ENCODE results near the gene PC.

PC gene

GRCh38 chr11:66867425-66868040 is 90.7 kb downstream of the PC start:
- H4K8ac ChIP-seq (ENCODE audit: low read length): no peak overlapping the region
- H3K36me3 ChIP-seq (ENCODE audit: control insufficient read depth in 1 of 2, insufficient read depth in 2 of 2, low read depth in 1 of 2, low read length in 2 of 2): peaks cover 18 to 60% of the 10 kb centered on the region in 2 experiments
- H3K79me1 ChIP-seq (replicated peaks; ENCODE audit: low read length, poor library complexity, severe bottlenecking): peaks cover 2% of the 10 kb centered on the region
- H3K4ac ChIP-seq (ENCODE audit: low read depth in 1 of 2, low read length in 2 of 2): no peak overlapping the region
- H3K14ac ChIP-seq (ENCODE audit: low read length in 2 of 2): no peak overlapping the region
- no peak overlapping the region for H3K23ac ChIP-seq (ENCODE audit: low read length in 2 of 2)
- peaks cover 7% of the 10 kb centered on the region for H3K4me1 ChIP-seq (ENCODE audit: control insufficient read depth, insufficient read depth, low read depth, low read length)
- no peak overlapping the region for H3K18ac ChIP-seq (ENCODE audit: low read depth in 1 of 2, low read length in 2 of 2)
- no peaks in the 10 kb centered on the region for H3K9me3 ChIP-seq (ENCODE audit: control insufficient read depth, low read length)
- H3K4me3 ChIP-seq (ENCODE audit: insufficient read depth in 1 of 2, low read depth in 1 of 2, low read length in 2 of 2): no peak overlapping the region
- 91% methylated on average over 14 of the region's 14 CpGs for WGBS
- H3K27me3 ChIP-seq (ENCODE audit: control insufficient read depth in 1 of 2, insufficient read depth in 1 of 2, low read length in 2 of 2): no peaks in the 10 kb centered on the region
- H3K4me2 ChIP-seq (ENCODE audit: low read length, poor library complexity, severe bottlenecking): no peak overlapping the region
- no peak overlapping the region for H2BK5ac ChIP-seq (ENCODE audit: low read depth, low read length, poor library complexity, severe bottlenecking)
- H2BK120ac ChIP-seq (ENCODE audit: low read depth, low read length): no peak overlapping the region
- DNase-seq: no peak
- no peak overlapping the region for H2BK15ac ChIP-seq (ENCODE audit: low read depth, poor library complexity, severe bottlenecking)
- no peak overlapping the region for H3K9ac ChIP-seq (ENCODE audit: low read length)
- no peak overlapping the region for H3K27ac ChIP-seq (ENCODE audit: low read length, poor library complexity, severe bottlenecking)
- H4K91ac ChIP-seq (ENCODE audit: low read length): no peak overlapping the region
- no peak overlapping the region for H2AK5ac ChIP-seq (ENCODE audit: low read length, severe bottlenecking)
- H2AFZ ChIP-seq (ENCODE audit: low read depth, low read length): no peak overlapping the region
- no peak overlapping the region for H2BK12ac ChIP-seq (ENCODE audit: low read length in 2 of 2)

GRCh38 chr11:66866511-66866986 is 91.6 kb downstream of the PC start:
- Histone ChIP-seq H4K8ac (ENCODE audit: low read length) (no peak overlapping the region), H3K9ac (ENCODE audit: low read length) (no peak overlapping the region), H2AK5ac (ENCODE audit: low read length, severe bottlenecking) (no peak overlapping the region), H4K91ac (ENCODE audit: low read length) (no peak overlapping the region), H3K23ac (ENCODE audit: low read length in 2 of 2) (no peak overlapping the region), H3K4me2 (ENCODE audit: low read length, poor library complexity, severe bottlenecking) (no peak overlapping the region), H3K4me3 (ENCODE audit: insufficient read depth in 1 of 2, low read depth in 1 of 2, low read length in 2 of 2) (no peak overlapping the region), H2BK5ac (ENCODE audit: low read depth, low read length, poor library complexity, severe bottlenecking) (no peak overlapping the region), H3K4ac (ENCODE audit: low read depth in 1 of 2, low read length in 2 of 2) (peak overlapping the region in 1 of 2 experiments; percentile 18), H3K18ac (ENCODE audit: low read depth in 1 of 2, low read length in 2 of 2) (no peak overlapping the region), H3K9me3 (ENCODE audit: control insufficient read depth, low read length) (no peaks in the 10 kb centered on the region), H3K36me3 (ENCODE audit: control insufficient read depth in 1 of 2, insufficient read depth in 2 of 2, low read depth in 1 of 2, low read length in 2 of 2) (peaks cover 18 to 68% of the 10 kb centered on the region in 2 experiments), H2BK120ac (ENCODE audit: low read depth, low read length) (no peak overlapping the region), H2AFZ (ENCODE audit: low read depth, low read length) (no peak overlapping the region), H3K27me3 (ENCODE audit: control insufficient read depth in 1 of 2, insufficient read depth in 1 of 2, low read length in 2 of 2) (no peaks in the 10 kb centered on the region), H3K14ac (ENCODE audit: low read length in 2 of 2) (no peak overlapping the region), H3K79me1 (replicated peaks; ENCODE audit: low read length, poor library complexity, severe bottlenecking) (no peaks in the 10 kb centered on the region), H2BK15ac (ENCODE audit: low read depth, poor library complexity, severe bottlenecking) (no peak overlapping the region), H2BK12ac (ENCODE audit: low read length in 2 of 2) (no peak overlapping the region), H3K4me1 (ENCODE audit: control insufficient read depth, insufficient read depth, low read depth, low read length) (peaks cover 7% of the 10 kb centered on the region), H3K27ac (ENCODE audit: low read length, poor library complexity, severe bottlenecking) (no peak overlapping the region)
- DNase-seq: no peak
- WGBS: 89% methylated on average over 7 of the region's 7 CpGs

GRCh38 chr11:66866007-66866406 is 92.2 kb downstream of the PC start:
- Histone ChIP-seq H3K9me3 (ENCODE audit: control insufficient read depth, low read length) (no peaks in the 10 kb centered on the region), H2AFZ (ENCODE audit: low read depth, low read length) (no peak overlapping the region), H3K9ac (ENCODE audit: low read length) (no peak overlapping the region), H3K14ac (ENCODE audit: low read length in 2 of 2) (no peak overlapping the region), H3K4me2 (ENCODE audit: low read length, poor library complexity, severe bottlenecking) (no peak overlapping the region), H3K27me3 (ENCODE audit: control insufficient read depth in 1 of 2, insufficient read depth in 1 of 2, low read length in 2 of 2) (no peaks in the 10 kb centered on the region), H3K4me3 (ENCODE audit: insufficient read depth in 1 of 2, low read depth in 1 of 2, low read length in 2 of 2) (no peak overlapping the region), H4K8ac (ENCODE audit: low read length) (no peak overlapping the region), H3K36me3 (ENCODE audit: control insufficient read depth in 1 of 2, insufficient read depth in 2 of 2, low read depth in 1 of 2, low read length in 2 of 2) (peaks cover 18 to 68% of the 10 kb centered on the region in 2 experiments), H2AK5ac (ENCODE audit: low read length, severe bottlenecking) (no peak overlapping the region), H2BK120ac (ENCODE audit: low read depth, low read length) (no peak overlapping the region), H3K18ac (ENCODE audit: low read depth in 1 of 2, low read length in 2 of 2) (no peak overlapping the region), H3K27ac (ENCODE audit: low read length, poor library complexity, severe bottlenecking) (no peak overlapping the region), H3K79me1 (replicated peaks; ENCODE audit: low read length, poor library complexity, severe bottlenecking) (no peaks in the 10 kb centered on the region), H2BK12ac (ENCODE audit: low read length in 2 of 2) (no peak overlapping the region), H2BK15ac (ENCODE audit: low read depth, poor library complexity, severe bottlenecking) (no peak overlapping the region), H4K91ac (ENCODE audit: low read length) (no peak overlapping the region), H3K4ac (ENCODE audit: low read depth in 1 of 2, low read length in 2 of 2) (no peak overlapping the region), H3K23ac (ENCODE audit: low read length in 2 of 2) (no peak overlapping the region), H2BK5ac (ENCODE audit: low read depth, low read length, poor library complexity, severe bottlenecking) (no peak overlapping the region), H3K4me1 (ENCODE audit: control insufficient read depth, insufficient read depth, low read depth, low read length) (peaks cover 7% of the 10 kb centered on the region)
- WGBS: 95% methylated on average over 23 of the region's 23 CpGs
- no peak for DNase-seq

- no peak for DNase-seq
- peaks cover under 1% of the 10 kb centered on the region for H3K79me1 ChIP-seq (replicated peaks; ENCODE audit: low read length, poor library complexity, severe bottlenecking)
- H3K27me3 ChIP-seq (ENCODE audit: control insufficient read depth in 1 of 2, insufficient read depth in 1 of 2, low read length in 2 of 2): no peaks in the 10 kb centered on the region
- H3K36me3 ChIP-seq (ENCODE audit: control insufficient read depth in 1 of 2, insufficient read depth in 2 of 2, low read depth in 1 of 2, low read length in 2 of 2): peaks cover 14 to 68% of the 10 kb centered on the region in 2 experiments
- H4K91ac ChIP-seq (ENCODE audit: low read length): no peak overlapping the region
- no peak overlapping the region for H3K4me2 ChIP-seq (ENCODE audit: low read length, poor library complexity, severe bottlenecking)
- H3K18ac ChIP-seq (ENCODE audit: low read depth in 1 of 2, low read length in 2 of 2): no peak overlapping the region
- H2AFZ ChIP-seq (ENCODE audit: low read depth, low read length): no peak overlapping the region
- no peak overlapping the region for H3K9ac ChIP-seq (ENCODE audit: low read length)
- no peak overlapping the region for H2BK15ac ChIP-seq (ENCODE audit: low read depth, poor library complexity, severe bottlenecking)
- H2BK5ac ChIP-seq (ENCODE audit: low read depth, low read length, poor library complexity, severe bottlenecking): no peak overlapping the region
- no peak overlapping the region for H2BK120ac ChIP-seq (ENCODE audit: low read depth, low read length)
- H3K9me3 ChIP-seq (ENCODE audit: control insufficient read depth, low read length): no peaks in the 10 kb centered on the region
- H2AK5ac ChIP-seq (ENCODE audit: low read length, severe bottlenecking): no peak overlapping the region
- H3K14ac ChIP-seq (ENCODE audit: low read length in 2 of 2): no peak overlapping the region
- H3K4me3 ChIP-seq (ENCODE audit: insufficient read depth in 1 of 2, low read depth in 1 of 2, low read length in 2 of 2): no peak overlapping the region
- WGBS: 92% methylated on average over 22 of the region's 23 CpGs
- H3K4me1 ChIP-seq (ENCODE audit: control insufficient read depth, insufficient read depth, low read depth, low read length): peaks cover 7% of the 10 kb centered on the region
- H4K8ac ChIP-seq (ENCODE audit: low read length): no peak overlapping the region
- H3K23ac ChIP-seq (ENCODE audit: low read length in 2 of 2): no peak overlapping the region
- H2BK12ac ChIP-seq (ENCODE audit: low read length in 2 of 2): no peak overlapping the region
- H3K27ac ChIP-seq (ENCODE audit: low read length, poor library complexity, severe bottlenecking): no peak overlapping the region
- H3K4ac ChIP-seq (ENCODE audit: low read depth in 1 of 2, low read length in 2 of 2): no peak overlapping the region
Measured at GRCh38 chr11:66864924-66865697, 93.1 kb downstream of the PC start.
